ENCODE measurements around the gene CEP68. TPM values are rescaled to one million over a fixed set of nuclear protein-coding genes. Genes with fewer than 3 reads are reported as not detected.

CEP68 gene
- total and polyA plus RNA-seq, 5 donors from 2014 or later: 18.8 to 27.8 (median 26.0) TPM

GRCh38 chr2:65054749-65055421 is 1.3 kb upstream of the CEP68 start:
- Histone ChIP-seq H3K27me3 (ENCODE audit: control insufficient read depth, insufficient read depth, low read length) (no peaks in the 10 kb centered on the region), H3K9me3 (ENCODE audit: control insufficient read depth in 2 of 2, low read length in 2 of 2) (no peaks in the 10 kb centered on the region), H3K27ac (ENCODE audit: insufficient read depth, low read length, poor library complexity, severe bottlenecking) (peak overlapping the region; percentile 74), H3K4me3 (ENCODE audit: low read depth, low read length) (peak overlapping the region; percentile 65), H3K4me1 (ENCODE audit: control insufficient read depth, insufficient read depth, low read length, poor library complexity, severe bottlenecking) (peaks cover 58% of the 10 kb centered on the region), H3K36me3 (ENCODE audit: control insufficient read depth, insufficient read depth, low read length) (no peaks in the 10 kb centered on the region)
- ATAC-seq (ENCODE audit: low read depth in 2 of 2): no peak
- peak overlapping the region; percentile 98 for H3K27ac Mint-ChIP-seq
- no peak for DNase-seq
- H3K4me1 Mint-ChIP-seq: peaks cover 18 to 68% (median 53%) of the 10 kb centered on the region in 4 donors
- H3K4me3 Mint-ChIP-seq: peak overlapping the region; percentile 94 to 98 (median 96)
- peaks cover 0 to 3% (median 0%) of the 10 kb centered on the region in 7 donors for H3K9me3 Mint-ChIP-seq
- no peaks in the 10 kb centered on the region for H3K27me3 Mint-ChIP-seq
- peaks cover 9% of the 10 kb centered on the region for H3K36me3 Mint-ChIP-seq

- Histone ChIP-seq H3K36me3 (ENCODE audit: control insufficient read depth, insufficient read depth, low read length) (no peaks in the 10 kb centered on the region), H3K4me1 (ENCODE audit: control insufficient read depth, insufficient read depth, low read length, poor library complexity, severe bottlenecking) (peaks cover 58% of the 10 kb centered on the region), H3K4me3 (ENCODE audit: low read depth, low read length) (peak overlapping the region; percentile 65), H3K9me3 (ENCODE audit: control insufficient read depth in 2 of 2, low read length in 2 of 2) (no peaks in the 10 kb centered on the region), H3K27ac (ENCODE audit: insufficient read depth, low read length, poor library complexity, severe bottlenecking) (peak overlapping the region; percentile 74), H3K27me3 (ENCODE audit: control insufficient read depth, insufficient read depth, low read length) (no peaks in the 10 kb centered on the region)
- Mint-ChIP-seq H3K27ac (peak overlapping the region; percentile 98), H3K4me3 (peak overlapping the region; percentile 94 to 98 (median 96)), H3K9me3 (peaks cover 0 to 3% (median 0%) of the 10 kb centered on the region in 7 donors), H3K27me3 (no peaks in the 10 kb centered on the region), H3K4me1 (peaks cover 18 to 74% (median 56%) of the 10 kb centered on the region in 4 donors), H3K36me3 (peaks cover 9% of the 10 kb centered on the region)
- no peak for DNase-seq
- ATAC-seq (ENCODE audit: low read depth in 2 of 2): peak; percentile 29
Measured at GRCh38 chr2:65055422-65056214, 598 bp upstream of the CEP68 start.

GRCh38 chr2:65057054-65057375 is 799 bp downstream of the CEP68 start:
- no peaks in the 10 kb centered on the region for H3K9me3 ChIP-seq (ENCODE audit: control insufficient read depth in 2 of 2, low read length in 2 of 2)
- peaks cover 18 to 83% (median 58%) of the 10 kb centered on the region in 4 donors for H3K4me1 Mint-ChIP-seq
- H3K4me3 ChIP-seq (ENCODE audit: low read depth, low read length): peak overlapping the region; percentile 98
- peak overlapping the region; percentile 91 to 97 (median 94) for H3K4me3 Mint-ChIP-seq
- H3K27me3 ChIP-seq (ENCODE audit: control insufficient read depth, insufficient read depth, low read length): no peaks in the 10 kb centered on the region
- peaks cover 0 to 3% (median 0%) of the 10 kb centered on the region in 7 donors for H3K9me3 Mint-ChIP-seq
- no peaks in the 10 kb centered on the region for H3K36me3 Mint-ChIP-seq
- ATAC-seq (ENCODE audit: low read depth in 2 of 2): no peak
- peaks cover 58% of the 10 kb centered on the region for H3K4me1 ChIP-seq (ENCODE audit: control insufficient read depth, insufficient read depth, low read length, poor library complexity, severe bottlenecking)
- H3K27ac ChIP-seq (ENCODE audit: insufficient read depth, low read length, poor library complexity, severe bottlenecking): peak overlapping the region; percentile 74
- H3K27me3 Mint-ChIP-seq: no peaks in the 10 kb centered on the region
- peak in 1 of 3 donors; percentile 26 for DNase-seq
- H3K27ac Mint-ChIP-seq: peak overlapping the region; percentile 84 to 96 (median 90)
- H3K36me3 ChIP-seq (ENCODE audit: control insufficient read depth, insufficient read depth, low read length): no peaks in the 10 kb centered on the region

- peaks cover 18 to 81% (median 58%) of the 10 kb centered on the region in 4 donors for H3K4me1 Mint-ChIP-seq
- Histone ChIP-seq H3K27ac (ENCODE audit: insufficient read depth, low read length, poor library complexity, severe bottlenecking) (peak overlapping the region; percentile 74), H3K4me3 (ENCODE audit: low read depth, low read length) (peak overlapping the region; percentile 98), H3K36me3 (ENCODE audit: control insufficient read depth, insufficient read depth, low read length) (no peaks in the 10 kb centered on the region), H3K9me3 (ENCODE audit: control insufficient read depth in 2 of 2, low read length in 2 of 2) (no peaks in the 10 kb centered on the region), H3K4me1 (ENCODE audit: control insufficient read depth, insufficient read depth, low read length, poor library complexity, severe bottlenecking) (peaks cover 56% of the 10 kb centered on the region), H3K27me3 (ENCODE audit: control insufficient read depth, insufficient read depth, low read length) (no peaks in the 10 kb centered on the region)
- H3K4me3 Mint-ChIP-seq: peak overlapping the region; percentile 91 to 97 (median 94)
- DNase-seq (peak; percentile 47 to 92 (median 86)), ATAC-seq (ENCODE audit: low read depth in 2 of 2) (peak; percentile 47 to 58)
- H3K36me3 Mint-ChIP-seq: no peaks in the 10 kb centered on the region
- peak overlapping the region; percentile 84 to 96 (median 90) for H3K27ac Mint-ChIP-seq
- H3K9me3 Mint-ChIP-seq: peaks cover 0 to 3% (median 0%) of the 10 kb centered on the region in 7 donors
- no peaks in the 10 kb centered on the region for H3K27me3 Mint-ChIP-seq
Measured at GRCh38 chr2:65057391-65058052, 1.3 kb downstream of the CEP68 start.

GRCh38 chr2:65059071-65059470 is 2.9 kb downstream of the CEP68 start:
- Mint-ChIP-seq H3K36me3 (no peaks in the 10 kb centered on the region), H3K27ac (no peak overlapping the region)
- peaks cover 40% of the 10 kb centered on the region for H3K4me1 ChIP-seq (ENCODE audit: control insufficient read depth, insufficient read depth, low read length, poor library complexity, severe bottlenecking)

GRCh38 chr2:65061146-65061909 is 5.1 kb downstream of the CEP68 start:
- Mint-ChIP-seq H3K27ac (peak overlapping the region in 1 of 3 donors; percentile 55), H3K9me3 (peaks cover 0 to 3% (median 0%) of the 10 kb centered on the region in 7 donors), H3K4me1 (peaks cover 13 to 77% (median 50%) of the 10 kb centered on the region in 4 donors), H3K4me3 (peak overlapping the region in 1 of 4 donors; percentile 53), H3K36me3 (no peaks in the 10 kb centered on the region), H3K27me3 (no peaks in the 10 kb centered on the region)
- Histone ChIP-seq H3K36me3 (ENCODE audit: control insufficient read depth, insufficient read depth, low read length) (no peaks in the 10 kb centered on the region), H3K27ac (ENCODE audit: insufficient read depth, low read length, poor library complexity, severe bottlenecking) (no peak overlapping the region), H3K4me1 (ENCODE audit: control insufficient read depth, insufficient read depth, low read length, poor library complexity, severe bottlenecking) (peaks cover 37% of the 10 kb centered on the region), H3K9me3 (ENCODE audit: control insufficient read depth in 2 of 2, low read length in 2 of 2) (no peaks in the 10 kb centered on the region), H3K4me3 (ENCODE audit: low read depth, low read length) (no peak overlapping the region), H3K27me3 (ENCODE audit: control insufficient read depth, insufficient read depth, low read length) (no peaks in the 10 kb centered on the region)
- no peak for ATAC-seq (ENCODE audit: low read depth in 2 of 2)
- DNase-seq: no peak

More at GRCh38 chr2:65059071-65059470, 2.9 kb downstream of the CEP68 start:
- H3K4me3 Mint-ChIP-seq: peak overlapping the region; percentile 3 to 96 (median 66)
- DNase-seq (no peak), ATAC-seq (ENCODE audit: low read depth in 2 of 2) (no peak)
- no peaks in the 10 kb centered on the region for H3K9me3 ChIP-seq (ENCODE audit: control insufficient read depth in 2 of 2, low read length in 2 of 2)
- H3K27ac ChIP-seq (ENCODE audit: insufficient read depth, low read length, poor library complexity, severe bottlenecking): no peak overlapping the region
- no peaks in the 10 kb centered on the region for H3K27me3 ChIP-seq (ENCODE audit: control insufficient read depth, insufficient read depth, low read length)
- H3K4me3 ChIP-seq (ENCODE audit: low read depth, low read length): peak overlapping the region; percentile 15
- no peaks in the 10 kb centered on the region for H3K36me3 ChIP-seq (ENCODE audit: control insufficient read depth, insufficient read depth, low read length)
- H3K4me1 Mint-ChIP-seq: peaks cover 6 to 80% (median 55%) of the 10 kb centered on the region in 4 donors
- no peaks in the 10 kb centered on the region for H3K27me3 Mint-ChIP-seq
- H3K9me3 Mint-ChIP-seq: peaks cover 0 to 3% (median 0%) of the 10 kb centered on the region in 7 donors

GRCh38 chr2:65061910-65062339 is 5.7 kb downstream of the CEP68 start:
- peaks cover 13 to 80% (median 49%) of the 10 kb centered on the region in 4 donors for H3K4me1 Mint-ChIP-seq
- DNase-seq (no peak), ATAC-seq (ENCODE audit: low read depth in 2 of 2) (no peak)
- H3K4me1 ChIP-seq (ENCODE audit: control insufficient read depth, insufficient read depth, low read length, poor library complexity, severe bottlenecking): peaks cover 35% of the 10 kb centered on the region
- H3K27me3 Mint-ChIP-seq: no peaks in the 10 kb centered on the region
- no peaks in the 10 kb centered on the region for H3K36me3 ChIP-seq (ENCODE audit: control insufficient read depth, insufficient read depth, low read length)
- H3K4me3 ChIP-seq (ENCODE audit: low read depth, low read length): no peak overlapping the region
- H3K9me3 Mint-ChIP-seq: peaks cover 0 to 3% (median 0%) of the 10 kb centered on the region in 7 donors
- peak overlapping the region in 1 of 4 donors; percentile 53 for H3K4me3 Mint-ChIP-seq
- no peaks in the 10 kb centered on the region for H3K36me3 Mint-ChIP-seq
- no peak overlapping the region for H3K27ac ChIP-seq (ENCODE audit: insufficient read depth, low read length, poor library complexity, severe bottlenecking)
- H3K27me3 ChIP-seq (ENCODE audit: control insufficient read depth, insufficient read depth, low read length): no peaks in the 10 kb centered on the region
- no peaks in the 10 kb centered on the region for H3K9me3 ChIP-seq (ENCODE audit: control insufficient read depth in 2 of 2, low read length in 2 of 2)
- H3K27ac Mint-ChIP-seq: peak overlapping the region in 1 of 3 donors; percentile 55
